Natural killer cell (primary cell): ENCODE results near the gene SCYL1. TPM values are rescaled to one million over a fixed set of nuclear protein-coding genes. Genes with fewer than 3 reads are reported as not detected.
A peak's percentile ranks its signal among the peaks of the same experiment; 100 is the strongest.

Experiments used
- ATAC-seq, 3 donors: fragments of 150-1000 bp in 2 of 3; fragments of 200-7000 bp in 1 of 3; cut with Tn5 transposase; 1 replicate in 1 of 3; 2 replicates in 2 of 3; pipeline ENCODE4 v1.10.0; 2021; ENCODE audit warnings: mild to moderate bottlenecking in 2 of 3, moderate library complexity in 2 of 3
- DNase-seq, 2 donors: peaks; one replicate each; pipeline versions ENCODE4 v3.0.0 to v3.0.0-alpha.2; 2013 to 2021; ENCODE audit warnings: mixed read lengths in 1 of 2
- H3K27ac ChIP-seq: one replicate; pipeline ENCODE4 v1.5.1; 2013; ENCODE audit warnings: mild to moderate bottlenecking, low read length
- H3K27me3 ChIP-seq: one replicate; pipeline ENCODE4 v1.6.1; 2013; ENCODE audit warnings: low read length; ENCODE audit not compliant: control insufficient read depth, insufficient read depth
- H3K36me3 ChIP-seq: one replicate; pipeline ENCODE4 v1.6.1; 2013; ENCODE audit warnings: low read length; ENCODE audit not compliant: control insufficient read depth, insufficient read depth
- H3K4me1 ChIP-seq: one replicate; pipeline ENCODE4 v1.6.1; 2013; ENCODE audit warnings: low read length; ENCODE audit not compliant: control insufficient read depth, insufficient read depth
- H3K4me3 ChIP-seq: one replicate; pipeline ENCODE4 v1.5.1; 2013; ENCODE audit warnings: low read length
- H3K9me3 ChIP-seq: one replicate; pipeline ENCODE4 v1.6.1; 2013; ENCODE audit warnings: low read length; ENCODE audit not compliant: control insufficient read depth, insufficient read depth
- H3K27ac Mint-ChIP-seq, 2 donors: one replicate each; pipeline ENCODE4 v1.8.0; 2022; ENCODE audit warnings: mild to moderate bottlenecking in 2 of 2, mixed read lengths in 2 of 2, moderate library complexity in 1 of 2
- H3K27me3 Mint-ChIP-seq, 2 donors: one replicate each; pipeline ENCODE4 v1.8.0; 2022; ENCODE audit warnings: low read depth in 2 of 2, mixed read lengths in 2 of 2
- H3K36me3 Mint-ChIP-seq: one replicate; pipeline ENCODE4 v1.8.0; 2022; ENCODE audit warnings: mixed read lengths
- H3K4me1 Mint-ChIP-seq, 2 donors: one replicate each; pipeline ENCODE4 v1.8.0; 2022; ENCODE audit warnings: mixed read lengths in 2 of 2
- H3K4me3 Mint-ChIP-seq: one replicate; pipeline ENCODE4 v1.8.0; 2022; ENCODE audit warnings: mild to moderate bottlenecking, moderate library complexity, mixed read lengths
- H3K9me3 Mint-ChIP-seq, 2 donors: one replicate each; pipeline ENCODE4 v1.8.0; 2022; ENCODE audit warnings: mixed read lengths in 2 of 2
- CTCF ChIP-seq: fragments of 200-600 bp; IDR thresholded peaks from one replicate; pipeline ENCODE4 v1.8.0; 2022; ENCODE audit warnings: antibody characterized with exemption
- WGBS: methylation state at CpG from one replicate; pipeline ENCODE4 v1.1.7; 2013; ENCODE audit warnings: missing lambda C conversion rate; ENCODE audit not compliant: insufficient coverage; 5-methylcytosine and 5-hydroxymethylcytosine counted together
- intact Hi-C: fragments of 100-400 bp; cut with micrococcal nuclease; formaldehyde crosslinking; loops from one replicate; pipeline ENCODE4 v1.14.2; 2022
- total RNA-seq, 4 donors: library from RNA; stranded (reverse); fragments of 120-200 nt in 1 of 4; gene quantifications; one replicate each; pipeline versions ENCODE4 v1.2.3 to v1.2.4, GENCODE V29; 2013 to 2022

Gene SCYL1
- total RNA-seq, 3 donors from 2014 or later (not counting 1 experiment from before 2014, with no cell fraction given) = 61.7 to 79.9 (median 71.3) TPM

- intact Hi-C loops = loop anchor here (10.0 kb wide), 1 partner anchor 288 kb away; no protein-coding TSS in a partner anchor
- Histone ChIP-seq H3K36me3 (peaks cover 66% of the 10 kb centered on the region), H3K9me3 (no peaks in the 10 kb centered on the region), H3K27ac (peak overlapping the region; percentile 31), H3K4me1 (peaks cover 40% of the 10 kb centered on the region), H3K27me3 (no peaks in the 10 kb centered on the region), H3K4me3 (peak overlapping the region; percentile 75)
- Mint-ChIP-seq H3K27me3 (no peaks in the 10 kb centered on the region), H3K27ac (no peak overlapping the region), H3K9me3 (no peaks in the 10 kb centered on the region), H3K4me3 (no peak overlapping the region), H3K4me1 (peaks cover 44 to 52% of the 10 kb centered on the region in 2 donors), H3K36me3 (peaks cover 11% of the 10 kb centered on the region)
- no peak for ATAC-seq
- DNase-seq = peak in 1 of 2 donors; percentile 47
- TF ChIP-seq CTCF = no peak
- WGBS = 0% methylated on average over 4 of the region's 6 CpGs
These were observed 22.1 kb upstream of the SCYL1 start for GRCh38 chr11:65502555-65503367.

- Histone ChIP-seq H3K4me3 (peak overlapping the region; percentile 75), H3K9me3 (no peaks in the 10 kb centered on the region), H3K27me3 (no peaks in the 10 kb centered on the region), H3K36me3 (peaks cover 66% of the 10 kb centered on the region), H3K4me1 (peaks cover 40% of the 10 kb centered on the region), H3K27ac (peak overlapping the region; percentile 31)
- H3K27me3 Mint-ChIP-seq = no peaks in the 10 kb centered on the region
- no peak overlapping the region for H3K4me3 Mint-ChIP-seq
- no peak for DNase-seq
- 0% methylated on average over 2 of the region's 3 CpGs for WGBS
- intact Hi-C loops = loop anchor here (10.0 kb wide), 1 partner anchor 289 kb away; no protein-coding TSS in a partner anchor
- TF ChIP-seq CTCF = no peak
- no peaks in the 10 kb centered on the region for H3K9me3 Mint-ChIP-seq
- no peak overlapping the region for H3K27ac Mint-ChIP-seq
- ATAC-seq = no peak
- H3K36me3 Mint-ChIP-seq = peaks cover 11% of the 10 kb centered on the region
- H3K4me1 Mint-ChIP-seq = peaks cover 43 to 53% of the 10 kb centered on the region in 2 donors
These were observed 21.4 kb upstream of the SCYL1 start for GRCh38 chr11:65503368-65503948.

- WGBS = 0% methylated on average over 3 of the region's 3 CpGs
- Mint-ChIP-seq H3K27me3 (no peaks in the 10 kb centered on the region), H3K36me3 (peaks cover 11% of the 10 kb centered on the region), H3K4me3 (no peak overlapping the region), H3K9me3 (no peaks in the 10 kb centered on the region), H3K27ac (no peak overlapping the region), H3K4me1 (peaks cover 43 to 53% of the 10 kb centered on the region in 2 donors)
- intact Hi-C loops = loop anchor here (10.0 kb wide), 1 partner anchor 289 kb away; no protein-coding TSS in a partner anchor
- ATAC-seq (no peak), DNase-seq (peak in 1 of 2 donors; percentile 33)
- Histone ChIP-seq H3K27me3 (no peaks in the 10 kb centered on the region), H3K27ac (peak overlapping the region; percentile 33), H3K4me3 (peak overlapping the region; percentile 75), H3K9me3 (no peaks in the 10 kb centered on the region), H3K36me3 (peaks cover 66% of the 10 kb centered on the region), H3K4me1 (peaks cover 40% of the 10 kb centered on the region)
- TF ChIP-seq CTCF = no peak
These were observed 20.8 kb upstream of the SCYL1 start for GRCh38 chr11:65503949-65504673.
